ENCODE results near the gene TNFAIP8. TPM values are rescaled to one million over a fixed set of nuclear protein-coding genes. Genes with fewer than 3 reads are reported as not detected.

The TNFAIP8 gene
- total RNA-seq, 6 experiments from 2014 or later: 8.0 to 13.9 (median 10.5) TPM

DNA sequence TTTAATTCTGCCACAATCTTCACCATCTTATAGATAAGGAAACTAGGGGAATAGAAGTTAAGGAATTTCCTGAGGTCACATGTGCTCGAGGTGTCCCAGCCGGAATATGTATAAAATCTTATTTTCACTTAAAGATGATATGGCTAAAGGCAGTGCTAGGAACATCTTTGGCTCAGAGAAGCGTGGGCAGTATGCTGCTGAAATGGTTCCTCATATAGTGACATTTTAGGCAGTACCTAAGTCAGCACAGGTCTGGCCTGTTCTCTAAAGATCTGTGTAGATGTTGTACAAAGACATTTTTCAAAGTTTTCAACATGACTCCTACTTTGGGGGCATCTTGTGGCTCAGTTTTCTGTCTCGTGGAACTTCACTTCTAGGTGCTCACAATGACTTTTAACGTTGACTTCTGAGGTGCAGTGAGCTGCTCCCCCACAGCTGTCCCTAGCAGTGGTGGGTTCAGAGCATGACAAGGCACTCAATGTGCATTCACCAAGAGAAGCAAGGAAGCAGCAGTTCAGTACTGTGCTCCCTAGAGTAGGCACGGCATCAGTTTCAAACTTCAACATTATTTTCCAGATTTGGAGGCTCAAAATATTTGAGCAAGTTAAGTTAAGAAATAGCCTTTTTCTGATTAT, 40.3 kb downstream of the TNFAIP8 start:
- no peak overlapping the region for H3K4me3 Mint-ChIP-seq
- no peaks in the 10 kb centered on the region for H3K27me3 Mint-ChIP-seq (ENCODE audit: insufficient read depth)
- TF ChIP-seq CTCF (IDR thresholded peaks at IDR 0.05): no peak
- peaks cover 5% of the 10 kb centered on the region for H3K36me3 Mint-ChIP-seq (ENCODE audit: low read depth)
- H3K27ac Mint-ChIP-seq: no peak overlapping the region
- no peak for DNase-seq
- H3K9me3 Mint-ChIP-seq: no peaks in the 10 kb centered on the region
- peaks cover 66% of the 10 kb centered on the region for H3K4me1 Mint-ChIP-seq (ENCODE audit: low read depth)

- peaks cover 5% of the 10 kb centered on the region for H3K36me3 Mint-ChIP-seq (ENCODE audit: low read depth)
- no peaks in the 10 kb centered on the region for H3K9me3 Mint-ChIP-seq
- H3K4me3 Mint-ChIP-seq: peak overlapping the region; percentile 71
- peak; percentile 59 for DNase-seq
- H3K27ac Mint-ChIP-seq: peak overlapping the region; percentile 75
- no peaks in the 10 kb centered on the region for H3K27me3 Mint-ChIP-seq (ENCODE audit: insufficient read depth)
- TF ChIP-seq CTCF (IDR thresholded peaks at IDR 0.05): no peak
- H3K4me1 Mint-ChIP-seq (ENCODE audit: low read depth): peaks cover 61% of the 10 kb centered on the region
Observed at GRCh38 chr5:119397518-119398380, 41.9 kb downstream of the TNFAIP8 start.

GRCh38 chr5:119398727-119399466, 43.1 kb downstream of the TNFAIP8 start:
- no peak for TF ChIP-seq CTCF (IDR thresholded peaks at IDR 0.05)
- peaks cover 50% of the 10 kb centered on the region for H3K4me1 Mint-ChIP-seq (ENCODE audit: low read depth)
- H3K27me3 Mint-ChIP-seq (ENCODE audit: insufficient read depth): peaks cover 2% of the 10 kb centered on the region; the same call in 1 of the 2 replicates
- no peaks in the 10 kb centered on the region for H3K9me3 Mint-ChIP-seq
- peaks cover 5% of the 10 kb centered on the region for H3K36me3 Mint-ChIP-seq (ENCODE audit: low read depth)
- peak overlapping the region; percentile 30; the same call in 1 of the 2 replicates for H3K4me3 Mint-ChIP-seq
- peak; percentile 29 for DNase-seq
- peak overlapping the region; percentile 74 for H3K27ac Mint-ChIP-seq

DNA sequence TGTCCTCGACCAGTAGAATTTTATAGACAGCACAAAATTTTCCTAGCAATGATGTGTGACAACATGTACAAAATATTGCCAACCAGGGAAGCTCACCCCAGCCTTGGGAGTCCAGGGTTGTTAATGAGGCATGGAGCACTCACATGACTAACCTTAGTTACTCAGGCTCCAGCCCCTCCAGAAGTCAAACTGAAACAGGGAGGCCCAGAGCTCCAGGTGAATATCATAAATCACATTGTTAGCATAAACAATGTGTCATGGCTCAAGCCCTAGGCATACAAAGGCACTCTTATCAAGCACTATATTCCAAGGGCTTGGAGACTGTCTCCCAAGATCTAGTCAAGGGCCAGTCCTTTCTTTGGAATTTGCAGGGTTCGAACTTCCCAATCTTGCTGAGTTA, 44.4 kb downstream of the TNFAIP8 start:
- Mint-ChIP-seq H3K4me1 (ENCODE audit: low read depth) (peaks cover 38% of the 10 kb centered on the region), H3K4me3 (no peak overlapping the region), H3K36me3 (ENCODE audit: low read depth) (peaks cover 2% of the 10 kb centered on the region), H3K27ac (0 out of 2 replicates have a peak overlapping the region, but pooled peaks have one; percentile 20), H3K9me3 (no peaks in the 10 kb centered on the region), H3K27me3 (ENCODE audit: insufficient read depth) (peaks cover 4% of the 10 kb centered on the region; the same call in 1 of the 2 replicates)
- peak; percentile 30 for DNase-seq
- TF ChIP-seq CTCF (IDR thresholded peaks at IDR 0.05): no peak

GRCh38 chr5:119402081-119402480, 46.3 kb downstream of the TNFAIP8 start:
- Mint-ChIP-seq H3K27me3 (ENCODE audit: insufficient read depth) (peaks cover 4% of the 10 kb centered on the region; the same call in 1 of the 2 replicates), H3K4me1 (ENCODE audit: low read depth) (peaks cover 34% of the 10 kb centered on the region), H3K27ac (no peak overlapping the region), H3K4me3 (no peak overlapping the region), H3K36me3 (ENCODE audit: low read depth) (no peaks in the 10 kb centered on the region), H3K9me3 (no peaks in the 10 kb centered on the region)
- no peak for TF ChIP-seq CTCF (IDR thresholded peaks at IDR 0.05)
- no peak for DNase-seq

All from HFFc6 (cell line).